H1 (cell line): ENCODE results near the gene COL9A2. TPM values are rescaled to one million over a fixed set of nuclear protein-coding genes. Genes with fewer than 3 reads are reported as not detected.

Experiments used
- CTCF ChIA-PET: fragments of 300-600 bp; sonication (Branson Sonifier 250); formaldehyde crosslinking; loops from one replicate; lab custom pipeline; 2021; ENCODE audit not compliant: partially characterized antibody; lab: Charles Lee
- POLR2A ChIA-PET: fragments of 300-600 bp; sonication (Branson Sonifier 250); formaldehyde crosslinking; loops from one replicate; lab custom pipeline; 2021; ENCODE audit warnings: inconsistent platforms; ENCODE audit not compliant: partially characterized antibody; lab: Charles Lee
- DNase-seq, 2 experiments: peaks; one replicate each; pipeline versions ENCODE4 v3.0.0 to v3.0.0-alpha.2; 2010 to 2022; ENCODE audit warnings: low spot score in 2 of 2, low read depth in 1 of 2, mixed read lengths in 1 of 2
- FAIRE-seq: peaks from 2 replicates; lab custom pipeline; 2011; peaks lifted over from hg19 to GRCh38; lab: Jason Lieb, UNC
- H2AFZ ChIP-seq: 2 replicates; pipeline ENCODE4 v1.8.1; 2012; ENCODE audit warnings: low read length, inconsistent platforms
- H2AK5ac ChIP-seq: 2 replicates; pipeline ENCODE4 v1.6.1; 2013; ENCODE audit warnings: low read depth, low read length
- H2BK120ac ChIP-seq: replicated peaks from 2 replicates; pipeline ENCODE3; 2013; ENCODE audit warnings: low read depth, low read length, inconsistent platforms
- H2BK12ac ChIP-seq: 2 replicates; pipeline ENCODE4 v1.6.1; 2013; ENCODE audit warnings: low read depth, low read length
- H2BK15ac ChIP-seq: 2 replicates; pipeline ENCODE4 v1.6.1; 2013; ENCODE audit warnings: low read length
- H2BK20ac ChIP-seq: 2 replicates; pipeline ENCODE4 v1.6.1; 2013; ENCODE audit warnings: low read length
- H2BK5ac ChIP-seq: 2 replicates; pipeline ENCODE4 v1.6.1; 2013; ENCODE audit warnings: low read depth, low read length
- H3K14ac ChIP-seq: 2 replicates; pipeline ENCODE4 v1.6.1; 2013; ENCODE audit warnings: inconsistent platforms; ENCODE audit not compliant: insufficient read length
- H3K18ac ChIP-seq: 2 replicates; pipeline ENCODE4 v1.6.1; 2013; ENCODE audit warnings: low read length; ENCODE audit errors: extremely low read depth
- H3K23ac ChIP-seq: 2 replicates; pipeline ENCODE4 v1.6.1; 2013; ENCODE audit warnings: inconsistent platforms; ENCODE audit not compliant: insufficient read length
- H3K23me2 ChIP-seq: 2 replicates; pipeline ENCODE4 v1.6.1; 2013; ENCODE audit warnings: low read depth, low read length
- H3K27ac ChIP-seq: 2 replicates; pipeline ENCODE4 v1.6.1; 2011; ENCODE audit warnings: low read depth, low read length, inconsistent platforms
- H3K27me3 ChIP-seq, 4 experiments: replicated peaks in 1 of 4; 1 replicate in 1 of 4; 2 replicates in 3 of 4; pipeline versions ENCODE4 v1.6.1 to v1.8.1; 2011 to 2013; ENCODE audit warnings: low read length in 3 of 4, mild to moderate bottlenecking in 3 of 4, inconsistent platforms in 2 of 4, mixed read lengths in 2 of 4, moderate library complexity in 1 of 4; ENCODE audit not compliant: control insufficient read depth in 3 of 4, insufficient read depth in 3 of 4; ENCODE audit errors: extremely low read depth in 1 of 4
- H3K36me3 ChIP-seq, 4 experiments: 2 replicates each; pipeline versions ENCODE4 v1.6.1 to v1.8.1; 2011 to 2013; ENCODE audit warnings: mild to moderate bottlenecking in 4 of 4, low read length in 3 of 4, moderate library complexity in 2 of 4, control low read depth in 1 of 4, inconsistent platforms in 1 of 4; ENCODE audit not compliant: insufficient read depth in 4 of 4, control insufficient read depth in 2 of 4
- H3K4ac ChIP-seq: replicated peaks from 2 replicates; pipeline ENCODE3; 2013; ENCODE audit warnings: low read length, low read depth, mixed read lengths, inconsistent platforms; ENCODE audit not compliant: insufficient read length
- H3K4me1 ChIP-seq, 4 experiments: replicated peaks in 1 of 4; 1 replicate in 1 of 4; 2 replicates in 3 of 4; pipeline versions ENCODE4 v1.6.1 to v1.8.1; 2011 to 2013; ENCODE audit warnings: low read length in 3 of 4, inconsistent platforms in 2 of 4, mixed read lengths in 1 of 4; ENCODE audit not compliant: insufficient read depth in 4 of 4, control insufficient read depth in 3 of 4
- H3K4me2 ChIP-seq, 2 experiments: 2 replicates each; pipeline versions ENCODE4 v1.6.1 to v1.8.1; 2011 to 2013; ENCODE audit warnings: low read depth in 2 of 2, low read length in 2 of 2, control low read depth in 1 of 2, inconsistent platforms in 1 of 2, mild to moderate bottlenecking in 1 of 2; ENCODE audit not compliant: insufficient read depth in 1 of 2
- H3K4me3 ChIP-seq, 4 experiments: fragments of 200-600, 300-600 bp in 1 of 4; sonication (generic), shearing (Covaris generic), sonication (Bioruptor Twin) in 1 of 4; 2 replicates each; pipeline versions ENCODE4 v1.5.1 to v1.8.1; 2011 to 2016; ENCODE audit warnings: low read length in 4 of 4, low read depth in 3 of 4, control low read depth in 2 of 4, inconsistent platforms in 2 of 4, mild to moderate bottlenecking in 2 of 4, mixed read lengths in 1 of 4, moderate library complexity in 1 of 4; ENCODE audit not compliant: insufficient read depth in 2 of 4; ENCODE audit errors: extremely low read depth in 1 of 4
- H3K56ac ChIP-seq: replicated peaks from 2 replicates; pipeline ENCODE3; 2013; ENCODE audit warnings: low read depth, mild to moderate bottlenecking, mixed read lengths, low read length, inconsistent platforms; ENCODE audit not compliant: insufficient read length
- H3K79me1 ChIP-seq: 2 replicates; pipeline ENCODE4 v1.6.1; 2013; ENCODE audit warnings: low read depth, low read length, control low read depth
- H3K79me2 ChIP-seq, 2 experiments: 2 replicates each; pipeline versions ENCODE4 v1.6.1 to v1.8.1; 2012 to 2013; ENCODE audit warnings: low read length in 2 of 2, mild to moderate bottlenecking in 2 of 2, inconsistent platforms in 1 of 2; ENCODE audit not compliant: insufficient read depth in 2 of 2, control insufficient read depth in 1 of 2
- H3K9ac ChIP-seq, 4 experiments: replicated peaks in 1 of 4; 1 replicate in 1 of 4; 2 replicates in 3 of 4; pipeline versions ENCODE4 v1.6.1 to v1.8.1; 2011 to 2013; ENCODE audit warnings: low read depth in 3 of 4, low read length in 3 of 4, control low read depth in 2 of 4, mild to moderate bottlenecking in 2 of 4, moderate library complexity in 2 of 4, inconsistent platforms in 1 of 4; ENCODE audit errors: extremely low read depth in 1 of 4
- H3K9me3 ChIP-seq, 2 experiments: 2 replicates each; pipeline versions ENCODE4 v1.6.1 to v1.8.1; 2012 to 2013; ENCODE audit warnings: mild to moderate bottlenecking in 2 of 2, moderate library complexity in 2 of 2, control low read depth in 1 of 2, inconsistent platforms in 1 of 2, low read depth in 1 of 2, low read length in 1 of 2, mixed read lengths in 1 of 2; ENCODE audit not compliant: insufficient read depth in 2 of 2
- H4K20me1 ChIP-seq, 2 experiments: replicated peaks in 1 of 2; 2 replicates each; pipeline versions ENCODE3 to v1.8.1; 2011 to 2013; ENCODE audit warnings: inconsistent platforms in 2 of 2, low read length in 2 of 2, mild to moderate bottlenecking in 1 of 2; ENCODE audit not compliant: insufficient read depth in 2 of 2, control insufficient read depth in 1 of 2
- H4K5ac ChIP-seq: 2 replicates; pipeline ENCODE4 v1.6.1; 2013; ENCODE audit warnings: low read length, low read depth, mixed read lengths, inconsistent platforms; ENCODE audit not compliant: insufficient read length
- H4K8ac ChIP-seq: 2 replicates; pipeline ENCODE4 v1.8.0; 2013; ENCODE audit warnings: mild to moderate bottlenecking, moderate library complexity, low read length, inconsistent platforms; ENCODE audit not compliant: insufficient read depth; ENCODE audit errors: extremely low read depth
- H4K91ac ChIP-seq: replicated peaks from 2 replicates; pipeline ENCODE3; 2013; ENCODE audit warnings: low read length, mixed read lengths, inconsistent platforms; ENCODE audit not compliant: insufficient read length
- EGR1 ChIP-seq: IDR thresholded peaks from 2 replicates; pipeline ENCODE4 v1.6.1; 2011; ENCODE audit warnings: low read depth, low read length, borderline replicate concordance
- GTF2F1 ChIP-seq: IDR thresholded peaks from 2 replicates; pipeline ENCODE4 v1.6.1; 2012; ENCODE audit warnings: low read depth, low read length, improper control_type of control experiment, borderline replicate concordance
- NRF1 ChIP-seq: IDR thresholded peaks from 2 replicates; pipeline ENCODE4 v1.6.1; 2011; ENCODE audit warnings: mild to moderate bottlenecking, low read depth, low read length, improper control_type of control experiment
- PHF8 ChIP-seq: fragments of 200-600 bp; sonication (generic); conservative IDR thresholded peaks from 2 replicates; pipeline ENCODE4 v1.7.1; 2012; ENCODE audit warnings: low read depth, mild to moderate bottlenecking, inconsistent platforms, low read length, moderate library complexity
- POLR2A ChIP-seq, 2 experiments: IDR thresholded peaks; 1 replicate in 1 of 2; 2 replicates in 1 of 2; pipeline ENCODE4 v1.6.1; 2011; ENCODE audit warnings: low read depth in 2 of 2, low read length in 2 of 2, mild to moderate bottlenecking in 2 of 2; ENCODE audit errors: control extremely low read depth in 1 of 2
- SUZ12 ChIP-seq: fragments of 200-600 bp; sonication (generic); IDR thresholded peaks from 2 replicates; pipeline ENCODE4 v1.6.1; 2012; ENCODE audit warnings: mild to moderate bottlenecking, inconsistent platforms, low read length, moderate library complexity, mixed read lengths
- TAF1 ChIP-seq: IDR thresholded peaks from 2 replicates; pipeline ENCODE4 v1.6.1; 2011; ENCODE audit warnings: mild to moderate bottlenecking, low read depth, low read length
- TCF12 ChIP-seq: IDR thresholded peaks from 2 replicates; pipeline ENCODE4 v1.6.1; 2011; ENCODE audit warnings: low read depth, mild to moderate bottlenecking, low read length
- WGBS, 2 experiments: shearing (Covaris generic) in 1 of 2; methylation state at CpG; one replicate each; pipeline versions ENCODE4 v1.1.6 to v1.1.7; 2013 to 2015; ENCODE audit warnings: low lambda C conversion rate in 2 of 2, mixed read lengths in 2 of 2, inconsistent platforms in 1 of 2, low coverage in 1 of 2, missing lambda C conversion rate in 1 of 2; ENCODE audit not compliant: insufficient replicate concordance in 2 of 2, insufficient coverage in 1 of 2, insufficient read length in 1 of 2; ENCODE audit errors: extremely low coverage in 1 of 2, missing lambda C conversion rate in 1 of 2; 5-methylcytosine and 5-hydroxymethylcytosine counted together
- polyA plus RNA-seq, 7 experiments: library from polyadenylated mRNA; depleted of rRNA in 3 of 7; stranded (reverse) in 5 of 7; unstranded in 2 of 7; fragments of >200 nt in 5 of 7; fragments of 200-250 nt in 2 of 7; gene quantifications; 1 replicate in 5 of 7; 2 replicates in 1 of 7; 4 replicates in 1 of 7; pipeline versions ENCODE4 v1.2.1 to v1.2.3, GENCODE V29; 2011 to 2013; ENCODE audit warnings: missing spikeins in 2 of 7, mixed read lengths in 2 of 7
- total RNA-seq: library from RNA; stranded (reverse); fragmentation: NEBNext Ultra II Directional; extraction: Animal tissue kit (Norgen Biotek cat#: 25700); gene quantifications from 2 replicates; pipeline ENCODE4 v1.2.1, GENCODE V29; 2021
- TF ChIP-seq, protein P1 (sequence below): IDR thresholded peaks from 2 replicates; pipeline ENCODE4 v1.6.1; 2012; ENCODE audit warnings: inconsistent platforms
- TF ChIP-seq, protein P2 (sequence below): IDR thresholded peaks from 2 replicates; pipeline ENCODE4 v1.6.1; 2012; ENCODE audit warnings: inconsistent platforms

The COL9A2 gene
- total and polyA plus RNA-seq, 2 of the 8 experiments (the other 6 are each of a cell fraction or from before 2014, with no cell fraction given), result 3.2 to 3.3 TPM

DNA sequence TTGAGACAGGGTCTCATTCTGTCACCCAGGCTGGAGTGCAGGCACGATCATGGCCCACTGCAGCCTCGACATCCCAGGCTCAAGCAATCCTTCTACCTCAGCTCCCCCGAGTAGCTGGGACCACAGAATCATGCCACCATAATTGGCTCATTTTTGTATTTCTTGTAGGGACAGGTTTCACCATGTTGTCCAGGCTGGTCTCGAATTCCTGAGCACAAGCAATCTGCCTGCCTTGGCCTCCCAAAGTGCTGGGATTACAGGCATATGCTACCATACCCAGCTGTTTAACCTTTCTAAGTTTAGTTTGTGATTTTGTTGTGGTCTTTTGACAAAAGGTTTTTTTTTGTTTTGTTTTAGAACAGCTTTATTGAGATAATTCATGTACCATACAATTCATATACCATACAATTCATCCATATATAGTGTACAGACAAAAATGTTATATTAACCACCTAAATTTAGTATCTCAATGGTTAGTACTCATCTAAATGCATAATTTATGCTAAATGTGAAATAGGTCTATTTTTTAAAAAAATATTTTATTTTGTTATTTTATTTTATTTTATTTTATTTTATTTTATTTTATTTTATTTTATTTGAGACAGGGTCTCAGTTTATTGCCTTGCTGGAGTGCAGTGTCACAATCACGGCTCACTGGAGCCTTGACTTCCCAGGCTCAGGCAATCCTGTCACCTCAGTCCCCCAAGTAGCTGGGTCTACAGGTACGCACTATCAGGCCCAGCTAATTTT is 50.1 kb downstream of the COL9A2 start:
- Histone ChIP-seq H3K4me2 (no peak overlapping the region), H2AFZ (no peak overlapping the region), H4K91ac (no peak overlapping the region), H3K14ac (no peak overlapping the region), H3K27me3 (no peaks in the 10 kb centered on the region), H3K18ac (no peak overlapping the region), H3K23me2 (no peaks in the 10 kb centered on the region; the same call in 1 of the 2 replicates), H3K23ac (no peak overlapping the region), H3K9ac (no peak overlapping the region), H3K4me3 (no peak overlapping the region), H3K79me2 (no peaks in the 10 kb centered on the region; a peak in 2 of 4 replicates), H4K8ac (no peak overlapping the region), H3K36me3 (peaks cover 2 to 58% (median 19%) of the 10 kb centered on the region in 4 experiments; a peak in 7 of 8 replicates), H3K9me3 (no peaks in the 10 kb centered on the region), H4K20me1 (peaks cover 1 to 2% of the 10 kb centered on the region in 2 experiments), H3K56ac (no peak overlapping the region), H3K27ac (no peak overlapping the region), H2AK5ac (no peak overlapping the region), H4K5ac (no peak overlapping the region), H2BK15ac (no peak overlapping the region), H3K4ac (no peak overlapping the region), H2BK12ac (no peak overlapping the region), H2BK120ac (no peak overlapping the region), H2BK5ac (no peak overlapping the region), H2BK20ac (no peak overlapping the region), H3K4me1 (no peaks in the 10 kb centered on the region), H3K79me1 (no peaks in the 10 kb centered on the region)
- FAIRE-seq (no peak), DNase-seq (no peak)
- CTCF ChIA-PET, result interaction anchor here (0.6 to 2.0 kb wide), 5 partner anchors 7 to 98 kb away, joined by 3 to 6 read pairs (median 3); no protein-coding TSS in a partner anchor
- POLR2A ChIA-PET, result interaction anchor here (1.3 to 1.5 kb wide), 2 partner anchors 8 to 13 kb away, joined by 3 read pairs; no protein-coding TSS in a partner anchor
- WGBS, 2 experiments, result 97% methylated on average over 6 of the region's 6 CpGs; no CpG with 5 or more reads in 1 of the 2 experiments
- TF ChIP-seq PHF8 (no peak), TAF1 (no peak), TCF12 (no peak), GTF2F1 (no peak), SUZ12 (no peak), EGR1 (no peak), NRF1 (no peak), POLR2A (IDR thresholded peaks at IDR 0.05; ENCODE audit: control extremely low read depth in 1 of 2, low read depth in 2 of 2, low read length in 2 of 2) (no peak)
- TF ChIP-seq, protein P1, sequence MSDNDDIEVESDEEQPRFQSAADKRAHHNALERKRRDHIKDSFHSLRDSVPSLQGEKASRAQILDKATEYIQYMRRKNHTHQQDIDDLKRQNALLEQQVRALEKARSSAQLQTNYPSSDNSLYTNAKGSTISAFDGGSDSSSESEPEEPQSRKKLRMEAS, result no peak
- TF ChIP-seq, protein P2, sequence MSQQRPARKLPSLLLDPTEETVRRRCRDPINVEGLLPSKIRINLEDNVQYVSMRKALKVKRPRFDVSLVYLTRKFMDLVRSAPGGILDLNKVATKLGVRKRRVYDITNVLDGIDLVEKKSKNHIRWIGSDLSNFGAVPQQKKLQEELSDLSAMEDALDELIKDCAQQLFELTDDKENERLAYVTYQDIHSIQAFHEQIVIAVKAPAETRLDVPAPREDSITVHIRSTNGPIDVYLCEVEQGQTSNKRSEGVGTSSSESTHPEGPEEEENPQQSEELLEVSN, result no peak
